ENCODE results near the gene PLEKHG2.

PLEKHG2 gene

DNA sequence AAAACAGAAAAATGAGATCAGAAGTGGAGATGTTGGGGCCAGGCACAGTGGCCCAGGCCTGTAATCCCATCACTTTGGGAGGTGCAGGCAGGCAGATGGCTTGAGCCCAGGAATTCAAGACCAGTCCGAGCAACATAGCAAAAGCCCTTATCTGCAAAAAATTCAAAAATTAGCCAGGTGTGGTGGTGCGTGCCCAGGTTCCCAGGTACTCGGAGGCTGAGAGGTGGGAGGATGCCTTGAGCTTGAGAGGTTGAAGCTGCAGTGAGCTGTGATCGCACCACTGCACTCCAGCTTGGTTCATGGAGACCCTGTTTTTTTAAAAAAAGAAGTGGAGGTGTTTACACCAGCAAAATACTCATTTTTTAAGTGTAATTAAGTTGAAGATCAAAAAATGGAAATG lies 12.4 kb upstream of the PLEKHG2 start:
- no peaks in the 10 kb centered on the region for H3K79me2 ChIP-seq (ENCODE audit: control insufficient read depth, insufficient read depth, low read length, unreplicated experiment)
- no peak overlapping the region for H2AFZ ChIP-seq (ENCODE audit: low read length, unreplicated experiment)
- no peaks in the 10 kb centered on the region for H3K27me3 ChIP-seq (ENCODE audit: insufficient read depth, low read length)
- peak overlapping the region; percentile 99; the same call in 1 of the 2 replicates for H3K27ac ChIP-seq (ENCODE audit: low read depth, low read length)
- peaks cover 39% of the 10 kb centered on the region for H3K4me1 ChIP-seq (ENCODE audit: control insufficient read depth, insufficient read depth, low read length, unreplicated experiment)
- no peak overlapping the region for H3K4me3 ChIP-seq (ENCODE audit: low read depth, low read length)
- no peaks in the 10 kb centered on the region for H3K36me3 ChIP-seq (ENCODE audit: insufficient read depth, low read length)

DNA sequence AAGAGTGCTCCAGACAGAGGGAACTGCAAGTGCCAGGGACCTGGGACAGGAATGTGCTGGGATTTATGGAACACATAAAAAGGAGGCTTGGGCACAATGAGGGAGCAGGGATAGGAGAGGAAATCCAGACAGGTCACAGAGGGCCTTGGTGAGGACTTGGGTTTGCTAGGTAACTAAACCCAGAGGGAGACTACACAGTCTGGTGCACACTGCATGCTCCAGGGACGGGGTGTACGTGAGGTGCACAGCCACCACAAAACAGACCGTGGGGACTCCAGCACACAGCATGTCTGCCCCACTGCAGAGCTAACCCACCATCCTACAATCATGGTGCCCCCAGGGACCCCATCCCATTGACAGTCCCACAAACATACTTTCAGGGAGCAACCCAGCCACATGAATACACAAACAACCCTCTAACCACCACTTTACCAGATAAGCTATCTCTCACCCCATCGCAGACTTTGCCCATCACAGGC lies 11.4 kb upstream of the PLEKHG2 start:
- Histone ChIP-seq H3K27ac (ENCODE audit: low read depth, low read length) (peak overlapping the region; percentile 99), H3K36me3 (ENCODE audit: insufficient read depth, low read length) (no peaks in the 10 kb centered on the region), H3K27me3 (ENCODE audit: insufficient read depth, low read length) (no peaks in the 10 kb centered on the region), H3K4me1 (ENCODE audit: control insufficient read depth, insufficient read depth, low read length, unreplicated experiment) (peaks cover 39% of the 10 kb centered on the region), H3K4me3 (ENCODE audit: low read depth, low read length) (no peak overlapping the region), H3K79me2 (ENCODE audit: control insufficient read depth, insufficient read depth, low read length, unreplicated experiment) (peaks cover 2% of the 10 kb centered on the region), H2AFZ (ENCODE audit: low read length, unreplicated experiment) (no peak overlapping the region)

DNA sequence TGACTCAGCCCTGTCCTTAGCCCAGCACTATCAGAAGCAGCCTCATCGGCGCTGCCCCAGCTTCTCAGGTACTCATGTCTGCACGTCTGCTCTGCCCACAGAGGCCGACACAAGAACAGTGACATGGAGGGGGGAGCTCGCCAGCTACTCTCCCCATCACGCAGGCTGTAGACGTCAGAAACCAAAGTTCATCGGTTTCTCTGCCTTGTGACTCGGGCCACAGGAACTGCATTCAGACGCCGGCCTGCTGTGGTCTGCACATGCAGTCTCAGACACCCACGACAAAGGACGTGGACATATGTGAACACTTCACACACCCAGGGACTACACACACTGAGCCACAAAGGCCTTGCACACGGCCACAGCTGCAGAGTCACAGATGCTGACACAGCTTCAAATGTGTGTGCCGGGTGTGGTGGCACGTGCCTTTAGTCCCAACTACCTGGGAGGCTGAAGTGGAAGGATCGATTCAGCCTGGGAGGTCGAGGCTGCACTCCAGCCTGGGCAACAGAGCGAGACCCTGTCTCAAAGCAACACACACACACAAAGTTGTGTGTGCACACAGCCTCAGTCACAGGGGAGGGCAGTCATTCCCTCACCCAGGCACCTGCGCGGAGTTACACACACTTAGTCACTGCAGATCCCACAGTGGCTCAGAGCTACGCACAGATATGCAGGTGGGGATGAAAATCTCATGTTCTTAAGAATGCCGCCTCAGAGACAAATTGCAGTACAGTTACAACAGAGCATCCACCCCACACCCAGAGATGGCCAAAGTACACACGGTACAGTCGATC lies 10.7 kb upstream of the PLEKHG2 start:
- Histone ChIP-seq H3K4me1 (ENCODE audit: control insufficient read depth, insufficient read depth, low read length, unreplicated experiment) (peaks cover 39% of the 10 kb centered on the region), H3K27me3 (ENCODE audit: insufficient read depth, low read length) (no peaks in the 10 kb centered on the region), H3K4me3 (ENCODE audit: low read depth, low read length) (0 out of 2 replicates have a peak overlapping the region, but pooled peaks have one; percentile 14), H3K79me2 (ENCODE audit: control insufficient read depth, insufficient read depth, low read length, unreplicated experiment) (peaks cover 4% of the 10 kb centered on the region), H2AFZ (ENCODE audit: low read length, unreplicated experiment) (no peak overlapping the region), H3K36me3 (ENCODE audit: insufficient read depth, low read length) (no peaks in the 10 kb centered on the region), H3K27ac (ENCODE audit: low read depth, low read length) (peak overlapping the region; percentile 99)

GRCh38 chr19:39402346-39403300 lies 9.8 kb upstream of the PLEKHG2 start:
- peaks cover 37% of the 10 kb centered on the region for H3K4me1 ChIP-seq (ENCODE audit: control insufficient read depth, insufficient read depth, low read length, unreplicated experiment)

DNA sequence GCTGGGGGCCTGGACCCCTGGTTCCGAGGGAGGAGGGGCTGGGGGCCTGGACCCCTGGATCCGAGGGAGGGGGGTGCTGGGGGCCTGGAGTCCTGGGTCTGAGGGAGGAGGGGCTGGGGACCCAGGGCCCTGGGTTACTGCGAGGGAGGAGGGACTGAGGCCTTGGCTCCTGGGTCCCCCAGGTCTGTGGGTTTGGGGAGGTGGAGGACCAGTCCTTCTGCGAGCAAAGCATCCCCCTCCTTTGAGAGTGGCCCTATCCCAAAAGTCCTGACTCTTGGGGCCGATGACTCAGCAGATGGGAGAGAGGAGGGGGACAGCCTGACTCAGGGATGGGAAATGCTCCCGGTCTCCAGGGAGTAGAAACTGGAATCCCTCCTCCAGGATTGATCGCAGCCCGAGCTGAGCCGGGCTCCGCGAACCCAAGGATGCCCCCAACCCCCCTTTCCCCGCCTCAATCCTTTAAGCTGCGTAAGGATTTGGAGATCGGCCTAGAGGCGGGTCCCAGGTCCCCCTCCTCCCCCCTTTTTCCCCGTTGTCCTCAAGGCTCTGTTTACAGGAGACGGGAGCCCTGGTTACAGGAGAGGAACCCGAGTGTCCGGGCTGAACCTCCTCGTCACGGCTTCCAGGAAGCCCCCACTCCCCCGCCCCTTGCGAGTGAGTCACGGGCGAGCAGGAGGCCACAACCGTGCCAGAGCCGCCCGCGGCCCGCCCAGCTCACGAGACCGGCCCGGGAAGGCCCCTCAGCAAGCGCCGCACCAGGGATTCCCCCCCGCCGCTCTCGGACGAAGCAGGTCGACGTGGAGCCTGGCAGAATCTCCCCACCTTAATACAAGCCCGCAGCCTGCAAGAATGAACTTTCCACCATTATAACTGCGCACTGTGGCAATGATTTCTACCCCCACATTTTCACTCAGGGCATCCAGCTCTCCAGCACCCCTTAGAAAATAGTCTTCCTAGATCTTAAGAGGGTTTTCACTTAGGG lies 8.8 kb upstream of the PLEKHG2 start:
- Histone ChIP-seq H3K36me3 (ENCODE audit: insufficient read depth, low read length) (peaks cover 13% of the 10 kb centered on the region; the same call in 1 of the 2 replicates), H2AFZ (ENCODE audit: low read length, unreplicated experiment) (no peak overlapping the region), H3K4me3 (ENCODE audit: low read depth, low read length) (peak overlapping the region; percentile 74), H3K4me1 (ENCODE audit: control insufficient read depth, insufficient read depth, low read length, unreplicated experiment) (peaks cover 27% of the 10 kb centered on the region), H3K27ac (ENCODE audit: low read depth, low read length) (peak overlapping the region; percentile 99), H3K27me3 (ENCODE audit: insufficient read depth, low read length) (no peaks in the 10 kb centered on the region), H3K79me2 (ENCODE audit: control insufficient read depth, insufficient read depth, low read length, unreplicated experiment) (peaks cover 23% of the 10 kb centered on the region)

More at GRCh38 chr19:39402346-39403300, 9.8 kb upstream of the PLEKHG2 start:
- peaks cover 13% of the 10 kb centered on the region for H3K79me2 ChIP-seq (ENCODE audit: control insufficient read depth, insufficient read depth, low read length, unreplicated experiment)
- H3K27ac ChIP-seq (ENCODE audit: low read depth, low read length) = peak overlapping the region; percentile 99
- peak overlapping the region; percentile 74 for H3K4me3 ChIP-seq (ENCODE audit: low read depth, low read length)
- H2AFZ ChIP-seq (ENCODE audit: low read length, unreplicated experiment) = no peak overlapping the region
- peaks cover 3% of the 10 kb centered on the region; the same call in 1 of the 2 replicates for H3K36me3 ChIP-seq (ENCODE audit: insufficient read depth, low read length)
- no peaks in the 10 kb centered on the region for H3K27me3 ChIP-seq (ENCODE audit: insufficient read depth, low read length)

DNA sequence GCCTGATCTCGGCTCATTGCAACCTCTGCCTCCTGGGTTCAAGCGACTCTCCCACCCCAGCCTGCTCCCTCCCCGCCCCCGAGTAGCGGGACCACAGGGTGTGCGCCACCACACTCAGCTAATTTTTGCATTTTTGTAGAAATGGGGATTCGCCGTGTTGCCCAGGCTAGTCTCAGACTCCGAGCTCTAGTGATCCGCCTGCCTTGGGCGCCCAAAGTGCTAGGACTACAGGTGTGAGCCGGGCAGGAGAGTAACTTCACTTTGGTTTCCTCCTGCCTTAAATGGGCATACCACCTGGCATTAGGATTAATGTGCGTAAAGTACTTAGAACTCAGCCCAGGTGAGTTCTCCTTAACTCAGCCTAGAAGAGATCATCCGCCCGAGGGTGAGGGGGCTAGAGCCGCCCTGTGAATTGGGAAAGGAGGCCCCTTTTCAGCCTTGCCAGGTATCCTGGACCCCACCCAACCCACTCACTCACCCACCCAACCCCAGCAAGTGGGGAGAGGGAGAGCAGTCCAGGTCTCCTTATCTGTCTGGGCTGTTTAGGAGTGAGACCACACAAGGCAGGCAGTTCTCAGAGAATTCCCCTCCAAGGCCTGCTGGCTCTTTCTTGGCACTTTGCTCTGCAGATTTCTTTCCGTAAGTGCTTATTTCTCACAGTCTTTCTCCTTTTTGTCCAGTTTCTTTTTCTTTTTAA lies 7.1 kb upstream of the PLEKHG2 start:
- no peaks in the 10 kb centered on the region for H3K27me3 ChIP-seq (ENCODE audit: insufficient read depth, low read length)
- H3K4me1 ChIP-seq (ENCODE audit: control insufficient read depth, insufficient read depth, low read length, unreplicated experiment) = peaks cover 27% of the 10 kb centered on the region
- H3K4me3 ChIP-seq (ENCODE audit: low read depth, low read length) = no peak overlapping the region; the same call in 1 of the 2 replicates
- H2AFZ ChIP-seq (ENCODE audit: low read length, unreplicated experiment) = no peak overlapping the region
- H3K79me2 ChIP-seq (ENCODE audit: control insufficient read depth, insufficient read depth, low read length, unreplicated experiment) = peaks cover 27% of the 10 kb centered on the region
- H3K27ac ChIP-seq (ENCODE audit: low read depth, low read length) = peak overlapping the region; percentile 69; the same call in 1 of the 2 replicates
- peaks cover 17% of the 10 kb centered on the region; the same call in 1 of the 2 replicates for H3K36me3 ChIP-seq (ENCODE audit: insufficient read depth, low read length)

DNA sequence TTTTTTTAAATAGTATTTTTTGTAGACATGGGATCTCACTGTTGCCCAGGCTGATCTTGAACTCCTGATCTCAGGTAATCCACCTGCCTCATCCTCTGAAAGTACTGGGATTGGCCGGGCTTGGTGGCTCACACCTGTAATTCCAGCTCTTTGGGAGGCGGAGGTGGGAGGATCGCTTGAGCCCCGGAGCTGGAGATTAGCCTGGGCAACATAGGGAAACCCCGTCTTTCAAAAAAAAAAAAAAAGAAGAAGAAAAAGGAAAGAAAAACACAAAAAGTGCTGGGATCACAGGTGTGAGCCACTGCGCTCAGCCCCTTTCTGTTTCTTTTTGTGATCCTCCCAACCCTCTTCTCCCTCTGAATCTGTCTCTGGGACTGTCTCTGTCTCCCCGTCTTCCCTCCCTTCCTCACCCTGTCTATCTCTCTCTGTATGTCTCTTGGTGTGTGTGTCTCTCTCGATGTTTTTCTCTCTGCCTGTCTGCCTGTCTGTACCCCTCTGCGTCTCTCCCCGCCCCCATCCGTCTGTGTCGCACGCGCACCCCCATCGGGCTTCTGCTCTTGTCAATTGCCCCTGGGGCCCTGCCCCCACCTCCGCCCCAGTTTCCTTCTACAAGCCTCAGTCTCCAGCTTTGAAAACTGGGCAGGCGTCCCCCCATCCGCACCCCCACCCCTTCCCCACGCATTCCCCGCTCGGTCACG lies 6.4 kb upstream of the PLEKHG2 start:
- Histone ChIP-seq H3K27me3 (ENCODE audit: insufficient read depth, low read length) (no peaks in the 10 kb centered on the region), H3K4me1 (ENCODE audit: control insufficient read depth, insufficient read depth, low read length, unreplicated experiment) (peaks cover 30% of the 10 kb centered on the region), H2AFZ (ENCODE audit: low read length, unreplicated experiment) (no peak overlapping the region), H3K36me3 (ENCODE audit: insufficient read depth, low read length) (peaks cover 17% of the 10 kb centered on the region; the same call in 1 of the 2 replicates), H3K79me2 (ENCODE audit: control insufficient read depth, insufficient read depth, low read length, unreplicated experiment) (peaks cover 27% of the 10 kb centered on the region), H3K27ac (ENCODE audit: low read depth, low read length) (peak overlapping the region; percentile 69), H3K4me3 (ENCODE audit: low read depth, low read length) (peak overlapping the region; percentile 82)

- H3K4me3 ChIP-seq (ENCODE audit: low read depth, low read length) = peak within 1 kb of the TSS; percentile 82
- no peaks in the 10 kb centered on the region for H3K27me3 ChIP-seq (ENCODE audit: insufficient read depth, low read length)
- H3K79me2 ChIP-seq (ENCODE audit: control insufficient read depth, insufficient read depth, low read length, unreplicated experiment) = peaks cover 27% of the 10 kb centered on the region
- peaks cover 17% of the 10 kb centered on the region; the same call in 1 of the 2 replicates for H3K36me3 ChIP-seq (ENCODE audit: insufficient read depth, low read length)
- no peak within 1 kb of the TSS for H2AFZ ChIP-seq (ENCODE audit: low read length, unreplicated experiment)
- H3K27ac ChIP-seq (ENCODE audit: low read depth, low read length) = peak within 1 kb of the TSS; percentile 98
- H3K4me1 ChIP-seq (ENCODE audit: control insufficient read depth, insufficient read depth, low read length, unreplicated experiment) = peaks cover 27% of the 10 kb centered on the region
These were observed 5.6 kb upstream of the PLEKHG2 start, which contains the start of gene ZFP36 for GRCh38 chr19:39406656-39407409. Gene ZFP36 (plus strand): TSS chr19:39406847. CDS start chr19:39406905, 58 bp downstream.

Data from ACC112 (cell line).